HG03442 (cell line): ENCODE measurements around the gene FOXF1.

ENCODE experiments used
- ATAC-seq: cut with Tn5 transposase; IDR thresholded peaks from one replicate; pipeline ENCODE4 v1.9.1; 2021; ENCODE audit warnings: mild to moderate bottlenecking, moderate library complexity; ENCODE audit not compliant: unreplicated experiment

The FOXF1 gene

GRCh38 chr16:86531641-86532525 is 21.6 kb downstream of the FOXF1 start:
- ATAC-seq, result no peak

- ATAC-seq, result no peak
These were observed 22.1 kb downstream of the FOXF1 start for GRCh38 chr16:86532526-86532815.

GRCh38 chr16:86533076-86533475 is 22.7 kb downstream of the FOXF1 start:
- ATAC-seq, result no peak

GRCh38 chr16:86533767-86534351 is 23.5 kb downstream of the FOXF1 start:
- no peak for ATAC-seq

- no peak for ATAC-seq
These were observed 24.7 kb downstream of the FOXF1 start for GRCh38 chr16:86534779-86535615.

GRCh38 chr16:86536621-86537020 is 26.3 kb downstream of the FOXF1 start:
- ATAC-seq, result no peak

- no peak for ATAC-seq
These were observed 27.2 kb downstream of the FOXF1 start for GRCh38 chr16:86537486-86537885.

- no peak for ATAC-seq
These were observed 28.0 kb downstream of the FOXF1 start for GRCh38 chr16:86538196-86538780.

- ATAC-seq, result no peak
These were observed 30.6 kb downstream of the FOXF1 start for GRCh38 chr16:86540894-86541293.

- ATAC-seq, result no peak
These were observed 31.2 kb downstream of the FOXF1 start for GRCh38 chr16:86541560-86541959.

- ATAC-seq, result no peak
These were observed 32.7 kb downstream of the FOXF1 start for GRCh38 chr16:86542756-86543750.

GRCh38 chr16:86545481-86545880 is 35.2 kb downstream of the FOXF1 start:
- no peak for ATAC-seq

GRCh38 chr16:86545954-86546637 is 35.8 kb downstream of the FOXF1 start:
- ATAC-seq, result no peak

GRCh38 chr16:86546638-86547013 is 36.3 kb downstream of the FOXF1 start:
- ATAC-seq, result no peak

- ATAC-seq, result no peak
These were observed 37.0 kb downstream of the FOXF1 start for GRCh38 chr16:86547286-86547685.

- no peak for ATAC-seq
These were observed 39.0 kb downstream of the FOXF1 start for GRCh38 chr16:86549076-86549892.

GRCh38 chr16:86549893-86550190 is 39.5 kb downstream of the FOXF1 start:
- ATAC-seq, result no peak

- ATAC-seq, result no peak
These were observed 40.0 kb downstream of the FOXF1 start for GRCh38 chr16:86550281-86550680.

- ATAC-seq, result no peak
These were observed 43.0 kb downstream of the FOXF1 start for GRCh38 chr16:86553356-86553755.
